ENCODE data around the gene SNX17.
"Not testable (repeated sequence)": the region's sequence is repeated elsewhere in the genome, so short reads cannot be mapped to it uniquely, and the experiment has no call there.

The SNX17 gene

DNA sequence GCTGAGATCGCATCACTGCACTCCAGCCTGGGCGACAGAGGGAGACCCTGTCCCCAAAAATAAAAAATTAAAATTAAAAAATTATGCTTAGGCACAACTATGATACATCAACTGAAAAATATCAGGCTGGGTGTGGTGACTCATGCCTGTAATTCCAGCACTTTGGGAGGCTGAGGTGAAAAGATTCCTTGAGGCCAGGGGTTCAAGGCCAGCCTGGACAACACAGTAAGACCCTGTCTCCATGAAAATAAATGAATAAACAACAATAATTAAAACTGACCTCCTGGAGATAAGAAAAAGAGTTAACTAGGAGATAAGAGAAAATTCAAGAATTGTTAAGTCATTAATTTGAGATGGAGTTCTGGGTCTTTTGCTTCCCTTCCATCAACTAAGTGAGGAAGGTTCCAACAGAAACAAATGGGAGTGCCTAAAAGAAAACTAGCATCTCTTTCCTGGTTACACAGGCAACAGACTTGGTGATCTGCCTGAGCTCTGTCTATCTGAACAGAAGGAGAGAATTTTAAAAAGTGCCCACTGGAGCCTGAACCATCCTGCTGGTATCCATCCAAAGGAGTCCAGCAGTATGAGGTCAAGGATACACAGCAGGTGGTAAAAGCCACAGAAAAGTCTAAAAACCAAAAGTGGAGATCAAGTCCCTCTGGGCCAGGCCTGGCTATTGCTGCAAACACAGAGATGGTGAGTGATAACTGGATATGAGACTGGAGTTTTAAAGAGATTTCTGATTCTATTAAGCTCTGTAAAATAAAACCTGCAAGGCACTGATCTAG is 30.1 kb downstream of the SNX17 start:
- FAIRE-seq, result no peak

DNA sequence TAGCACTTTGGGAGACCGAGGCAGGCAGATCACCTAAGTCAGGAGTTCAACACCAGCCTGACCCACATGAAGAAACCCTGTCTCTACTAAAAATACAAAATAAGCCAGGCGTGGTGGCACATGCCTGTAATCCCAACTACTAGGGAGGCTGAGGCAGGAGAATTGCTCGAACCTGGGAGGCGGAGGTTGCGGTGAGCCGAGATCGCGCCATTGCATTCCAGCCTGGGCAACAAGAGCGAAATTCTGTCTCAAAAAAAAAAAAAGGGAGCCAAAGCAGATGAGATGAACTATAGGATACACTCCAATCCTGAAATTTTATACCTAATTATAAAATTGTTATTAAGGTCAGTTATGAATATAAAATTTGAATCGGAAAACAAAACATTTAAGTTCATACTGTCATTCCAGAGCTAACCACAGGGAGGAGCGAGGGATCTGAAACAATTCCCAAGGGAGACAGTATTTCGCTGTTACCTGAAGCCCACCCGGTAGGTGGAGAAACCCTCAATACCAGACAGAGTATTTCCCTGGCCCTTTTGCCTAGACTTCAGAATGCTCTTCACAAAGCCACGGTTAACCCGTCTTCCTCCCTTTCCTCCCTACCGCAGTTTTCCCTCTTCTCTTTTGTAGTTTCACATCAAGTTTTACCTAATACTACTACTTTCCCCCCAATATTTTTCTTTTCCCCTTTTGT is 37.5 kb downstream of the SNX17 start:
- FAIRE-seq, result no peak

DNA sequence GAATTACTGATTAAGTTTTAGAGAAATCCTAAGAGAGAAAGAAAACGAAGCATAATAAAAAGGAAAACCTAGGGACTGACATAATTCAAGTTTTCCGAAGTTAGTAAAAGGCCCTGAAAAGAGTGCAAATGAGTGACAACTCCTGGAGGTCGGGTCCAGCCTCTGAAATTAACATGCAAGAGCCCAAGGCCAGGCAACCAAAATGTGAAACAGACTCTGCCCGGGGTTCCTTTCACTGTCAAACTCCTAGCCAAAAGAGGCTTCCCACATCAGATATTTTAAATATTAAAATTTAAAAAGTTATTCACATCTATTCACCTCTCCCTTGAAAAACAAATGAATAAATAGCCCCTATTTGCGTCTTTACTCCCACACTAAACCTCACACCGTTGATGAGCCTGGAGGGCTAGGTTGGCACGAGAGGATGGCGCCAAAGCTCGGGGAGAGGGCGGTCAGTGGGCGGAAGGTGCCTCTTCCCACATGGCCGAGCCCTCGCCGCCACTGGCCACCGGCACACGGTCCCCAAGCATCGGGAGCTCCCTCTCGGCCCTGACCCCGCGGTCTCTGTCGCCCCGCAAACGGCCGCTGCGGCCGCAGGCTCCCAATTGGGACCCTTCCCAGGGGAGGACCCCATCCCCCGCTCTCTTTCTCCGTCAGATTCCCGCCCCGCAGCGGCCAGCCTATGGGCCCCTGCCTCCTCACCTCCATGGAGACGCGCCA is 38.3 kb downstream of the SNX17 start:
- no peak for FAIRE-seq

DNA sequence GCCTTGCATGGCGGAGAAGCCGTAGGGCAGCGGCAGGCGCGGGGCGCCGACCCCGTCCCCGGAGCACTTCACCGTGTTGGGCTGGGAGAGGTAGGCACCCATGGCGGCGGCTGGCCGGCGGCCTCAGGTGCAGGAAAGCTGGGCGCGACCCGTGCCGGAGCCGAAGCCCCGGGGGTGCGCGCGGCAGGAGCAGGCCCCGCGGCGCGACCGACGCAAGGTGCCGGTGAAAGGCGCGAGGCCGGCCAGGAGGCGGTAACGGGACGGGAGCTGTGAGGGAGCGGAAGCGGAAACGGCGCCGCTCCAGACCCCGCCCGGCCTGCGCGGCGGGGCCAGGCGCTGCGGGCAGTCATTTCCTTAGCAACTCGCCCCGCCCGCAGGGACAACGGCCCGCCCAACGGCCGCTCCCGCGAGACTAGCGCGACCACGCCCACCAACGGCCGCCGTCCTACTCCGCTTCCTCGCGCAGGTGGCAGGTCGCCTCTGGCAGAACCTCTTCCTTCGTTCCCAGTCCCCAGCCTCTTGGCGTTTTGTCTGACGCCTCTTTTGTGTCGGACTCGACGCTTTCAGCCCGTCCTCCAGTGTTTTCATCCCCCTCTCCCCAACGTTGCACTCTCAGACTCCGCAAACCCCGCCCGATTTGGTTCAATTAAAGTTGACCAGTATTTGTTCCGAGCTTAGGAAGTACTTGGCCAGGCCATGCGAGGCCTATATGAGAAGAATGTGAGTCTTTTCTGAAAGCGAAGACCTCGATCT is 39.1 kb downstream of the SNX17 start, which contains the start of gene PPM1G:
Gene PPM1G (minus strand): TSS at position 271 of the 753 bp plus-strand sequence. CDS start 169 bp downstream, at position 102.
- no peak for FAIRE-seq

DNA sequence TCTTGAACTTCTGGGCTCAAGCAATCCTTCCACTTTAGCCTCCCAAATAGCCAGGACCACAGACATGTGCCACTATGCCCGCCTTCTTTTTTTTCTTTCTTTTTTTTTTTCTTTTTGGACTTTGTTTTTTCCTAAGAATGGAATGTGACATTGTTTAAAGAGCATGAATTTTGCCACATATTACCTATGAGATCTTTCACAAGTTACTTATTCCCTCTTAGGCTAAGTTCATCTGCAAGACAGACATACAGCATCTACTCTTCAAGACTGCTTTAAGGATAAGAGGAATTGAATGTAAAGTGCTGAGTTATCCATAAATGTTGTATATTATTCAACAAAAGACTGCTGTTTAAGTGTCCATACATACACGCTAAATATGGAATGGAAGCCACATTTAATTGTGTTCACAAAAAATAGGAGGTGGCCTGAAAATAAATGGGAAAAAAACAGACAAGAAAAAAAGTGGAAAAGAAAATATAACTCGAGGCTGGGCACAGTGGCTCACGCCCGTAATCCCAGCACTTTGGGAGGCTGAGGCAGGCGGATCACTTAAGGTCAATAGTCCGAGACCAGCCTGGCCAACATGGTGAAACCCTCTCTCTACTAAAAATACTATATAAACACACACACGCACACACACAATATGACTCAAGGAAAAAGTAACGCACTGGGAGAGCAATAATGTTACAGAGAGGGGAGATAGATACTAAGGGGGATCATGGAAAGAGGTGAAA is 42.2 kb downstream of the SNX17 start:
- no peak for FAIRE-seq

DNA sequence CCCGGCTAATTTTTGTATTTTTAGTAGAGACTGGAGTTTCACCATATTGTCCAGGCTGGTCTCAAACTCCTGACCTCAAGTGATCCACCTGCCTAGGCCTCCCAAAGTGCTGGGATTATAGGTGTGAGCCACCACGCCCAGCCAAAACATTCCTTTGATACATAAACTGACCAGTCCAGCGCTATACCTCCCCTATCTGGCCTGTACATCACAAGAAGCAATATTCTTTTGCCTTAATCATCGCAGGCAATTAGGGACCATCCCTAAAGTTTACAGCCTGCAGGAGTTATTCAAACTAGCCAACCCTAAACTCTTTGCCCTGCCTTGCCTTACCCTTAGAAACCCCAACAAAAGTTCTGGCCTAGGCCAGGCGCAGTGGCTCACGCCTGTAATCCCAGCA is 45.7 kb downstream of the SNX17 start:
- FAIRE-seq, result no peak

DNA sequence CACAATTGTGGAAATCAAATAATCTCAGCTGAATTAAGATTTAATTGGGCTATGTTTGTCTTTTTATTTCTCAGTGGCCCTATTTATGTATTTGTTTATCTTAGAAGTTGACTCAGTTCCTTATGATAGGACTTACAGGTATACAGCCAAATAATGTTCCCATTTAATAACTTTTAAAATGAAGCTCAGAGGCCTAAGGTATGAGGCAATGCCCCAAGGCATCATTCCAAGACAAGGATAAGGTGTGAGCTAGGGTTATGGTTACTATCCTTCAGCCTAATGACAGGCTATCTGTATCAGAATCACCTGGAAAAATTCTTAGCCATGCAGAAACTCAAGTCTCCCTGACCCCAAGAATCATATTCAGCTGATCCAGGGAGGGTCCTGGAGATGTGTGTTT is 50.6 kb downstream of the SNX17 start:
- FAIRE-seq, result no peak

DNA sequence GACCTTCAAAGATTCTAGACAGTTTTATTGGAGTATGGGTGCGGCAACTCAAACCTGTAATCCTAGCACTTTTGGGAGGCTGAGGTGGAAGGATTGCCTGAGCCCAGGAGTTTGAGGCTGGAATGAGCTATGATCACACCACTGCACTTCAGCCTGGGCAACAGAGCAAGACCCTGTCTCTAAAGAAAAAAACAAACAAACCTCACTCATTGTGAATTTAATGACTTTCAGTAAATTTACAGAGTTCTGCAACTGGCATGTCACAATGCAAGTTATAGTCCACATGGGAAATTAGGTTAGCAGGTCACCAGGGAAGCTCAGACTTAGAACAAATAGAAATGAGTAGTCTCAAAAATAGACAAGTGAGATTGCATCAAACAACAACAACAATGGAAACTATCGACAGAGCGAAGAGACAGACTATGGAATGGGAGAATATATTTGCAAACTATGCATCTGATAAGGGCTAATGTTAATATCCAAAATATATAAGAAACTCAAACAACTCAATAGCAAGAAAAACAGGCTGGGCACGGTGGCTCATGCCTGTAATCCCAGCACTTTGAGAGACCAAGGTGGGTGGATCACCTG is 51.3 kb downstream of the SNX17 start:
- no peak for FAIRE-seq

DNA sequence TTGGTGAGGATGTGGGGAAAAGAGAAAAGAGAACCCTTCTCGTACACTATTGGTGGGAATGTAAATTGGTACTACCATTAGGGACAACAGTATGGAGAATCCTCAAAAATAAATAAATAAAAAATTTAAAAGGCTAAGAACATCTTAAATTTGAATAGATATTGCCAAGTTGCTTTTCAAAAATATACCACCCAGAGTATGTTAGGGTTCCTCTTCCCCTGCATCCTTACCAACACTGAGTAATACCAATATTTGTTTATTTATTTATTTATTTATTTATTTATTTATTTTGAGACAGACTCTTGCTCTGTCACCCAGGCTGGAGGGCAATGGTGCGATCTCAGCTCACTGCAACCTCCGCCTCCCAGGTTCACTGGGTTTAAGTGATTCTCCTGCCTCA is 52.5 kb downstream of the SNX17 start:
- FAIRE-seq, result no peak

DNA sequence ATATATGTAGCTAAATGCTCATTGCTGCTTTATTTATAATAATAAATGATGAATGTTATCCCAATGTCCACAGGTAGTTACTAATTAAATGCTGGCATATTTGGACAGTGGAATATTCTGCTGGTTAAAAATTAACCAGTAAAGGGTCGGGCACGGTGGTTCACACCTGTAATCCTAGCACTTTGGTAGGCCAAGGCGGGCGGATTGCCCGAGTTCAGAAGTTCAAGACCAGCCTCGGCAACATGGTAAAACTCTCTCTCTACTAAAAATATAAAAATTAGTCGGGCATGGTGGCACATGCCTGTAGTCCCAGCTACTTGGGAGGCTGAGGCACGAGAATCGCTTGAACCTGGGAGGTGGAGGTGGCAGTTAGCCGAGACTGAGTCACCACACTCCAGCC is 54.6 kb downstream of the SNX17 start:
- not testable (repeated sequence) for FAIRE-seq
